H9 (cell line): ENCODE data around the gene TRPM2. TPM values are rescaled to one million over a fixed set of nuclear protein-coding genes. Genes with fewer than 3 reads are reported as not detected.

ENCODE experiments used
- DNase-seq: peaks from one replicate; pipeline ENCODE4 v3.0.0-alpha.2; 2017
- H2AFZ ChIP-seq: one replicate; pipeline ENCODE4 v1.6.1; 2013; ENCODE audit warnings: mild to moderate bottlenecking, low read length, control low read depth, moderate library complexity
- H2AK5ac ChIP-seq: 2 replicates; pipeline ENCODE4 v1.6.1; 2013; ENCODE audit warnings: low read length, control low read depth, mixed read lengths; ENCODE audit not compliant: insufficient read length
- H2BK120ac ChIP-seq: one replicate; pipeline ENCODE4 v1.6.1; 2013; ENCODE audit warnings: low read depth, mild to moderate bottlenecking, low read length, control low read depth, inconsistent platforms; ENCODE audit not compliant: poor library complexity, severe bottlenecking
- H2BK12ac ChIP-seq: 2 replicates; pipeline ENCODE4 v1.6.1; 2013; ENCODE audit warnings: low read length, control low read depth, mixed read lengths, low read depth; ENCODE audit not compliant: insufficient read length
- H2BK15ac ChIP-seq: 2 replicates; pipeline ENCODE4 v1.6.1; 2013; ENCODE audit warnings: low read depth, low read length, control low read depth
- H2BK20ac ChIP-seq: one replicate; pipeline ENCODE4 v1.6.1; 2013; ENCODE audit warnings: low read depth, mild to moderate bottlenecking, low read length, control low read depth, inconsistent platforms; ENCODE audit not compliant: poor library complexity, severe bottlenecking
- H2BK5ac ChIP-seq: 2 replicates; pipeline ENCODE4 v1.6.1; 2013; ENCODE audit warnings: low read length, control low read depth, mixed read lengths; ENCODE audit not compliant: insufficient read length
- H3K14ac ChIP-seq: 2 replicates; pipeline ENCODE4 v1.6.1; 2013; ENCODE audit warnings: low read length, control low read depth; ENCODE audit not compliant: insufficient read depth
- H3K18ac ChIP-seq: 2 replicates; pipeline ENCODE4 v1.6.1; 2013; ENCODE audit warnings: low read depth, mild to moderate bottlenecking, mixed read lengths, low read length, control low read depth; ENCODE audit not compliant: insufficient read length
- H3K23ac ChIP-seq: 2 replicates; pipeline ENCODE4 v1.6.1; 2013; ENCODE audit warnings: low read length, control low read depth, mixed read lengths, low read depth; ENCODE audit not compliant: insufficient read length
- H3K23me2 ChIP-seq: 2 replicates; pipeline ENCODE4 v1.6.1; 2013; ENCODE audit warnings: low read depth, mild to moderate bottlenecking, mixed read lengths, low read length, control low read depth; ENCODE audit not compliant: insufficient read length, poor library complexity, severe bottlenecking
- H3K27ac ChIP-seq: 2 replicates; pipeline ENCODE4 v1.5.1; 2013; ENCODE audit warnings: low read length, control low read depth, mixed read lengths, low read depth; ENCODE audit not compliant: insufficient read length
- H3K27me3 ChIP-seq: 2 replicates; pipeline ENCODE4 v1.6.1; 2013; ENCODE audit warnings: low read length, control low read depth, inconsistent platforms; ENCODE audit not compliant: insufficient read depth
- H3K4ac ChIP-seq: 2 replicates; pipeline ENCODE4 v1.6.1; 2013; ENCODE audit warnings: low read depth, mild to moderate bottlenecking, control low read depth, inconsistent platforms, low read length, moderate library complexity
- H3K4me1 ChIP-seq: 2 replicates; pipeline ENCODE4 v1.6.1; 2013; ENCODE audit warnings: low read length, control low read depth, inconsistent platforms; ENCODE audit not compliant: insufficient read depth
- H3K4me2 ChIP-seq: 2 replicates; pipeline ENCODE4 v1.6.1; 2013; ENCODE audit warnings: low read length, control low read depth, mixed read lengths; ENCODE audit not compliant: insufficient read length, insufficient read depth
- H3K56ac ChIP-seq: 2 replicates; pipeline ENCODE4 v1.6.1; 2013; ENCODE audit warnings: low read depth, mild to moderate bottlenecking, mixed read lengths, low read length, control low read depth; ENCODE audit not compliant: insufficient read length
- H3K79me1 ChIP-seq: 2 replicates; pipeline ENCODE4 v1.6.1; 2013; ENCODE audit warnings: low read depth, mild to moderate bottlenecking, moderate library complexity, low read length, control low read depth, inconsistent platforms; ENCODE audit not compliant: insufficient read depth, poor library complexity, severe bottlenecking
- H3K79me2 ChIP-seq: 2 replicates; pipeline ENCODE4 v1.6.1; 2013; ENCODE audit warnings: low read length, control low read depth, inconsistent platforms; ENCODE audit not compliant: insufficient read depth
- H3K9ac ChIP-seq: 2 replicates; pipeline ENCODE4 v1.6.1; 2013; ENCODE audit warnings: low read length, control low read depth, mixed read lengths; ENCODE audit not compliant: insufficient read length; ENCODE audit errors: extremely low read depth
- H3K9me3 ChIP-seq: one replicate; pipeline ENCODE4 v1.6.1; 2013; ENCODE audit warnings: low read depth, low read length, inconsistent platforms; ENCODE audit not compliant: control insufficient read depth
- H3T11ph ChIP-seq: one replicate; pipeline ENCODE4 v1.6.1; 2013; ENCODE audit warnings: mild to moderate bottlenecking, low read length, control low read depth, inconsistent platforms
- H4K20me1 ChIP-seq: one replicate; pipeline ENCODE4 v1.6.1; 2013; ENCODE audit not compliant: control insufficient read depth, insufficient read length, insufficient read depth
- H4K5ac ChIP-seq: 2 replicates; pipeline ENCODE4 v1.6.1; 2013; ENCODE audit warnings: low read depth, mild to moderate bottlenecking, mixed read lengths, low read length, control low read depth; ENCODE audit not compliant: insufficient read length
- H4K8ac ChIP-seq: replicated peaks from 2 replicates; pipeline ENCODE4 v1.6.1; 2013; ENCODE audit warnings: low read length, control low read depth, mixed read lengths, low read depth; ENCODE audit not compliant: insufficient read length
- H4K91ac ChIP-seq: 2 replicates; pipeline ENCODE4 v1.6.1; 2013; ENCODE audit warnings: low read depth, mild to moderate bottlenecking, moderate library complexity, mixed read lengths, low read length, control low read depth; ENCODE audit not compliant: insufficient read length
- H3K27ac Mint-ChIP-seq, 3 experiments: 2 replicates in 2 of 3; 3 replicates in 1 of 3; pipeline ENCODE4 v1.8.0; 2020 to 2021; ENCODE audit warnings: mixed read lengths in 3 of 3, mild to moderate bottlenecking in 1 of 3, moderate library complexity in 1 of 3
- H3K27me3 Mint-ChIP-seq: 2 replicates; pipeline ENCODE4 v1.8.0; 2021; ENCODE audit warnings: low read depth, mild to moderate bottlenecking, moderate library complexity, mixed read lengths
- H3K36me3 Mint-ChIP-seq, 3 experiments: 2 replicates in 2 of 3; 3 replicates in 1 of 3; pipeline ENCODE4 v1.8.0; 2020 to 2021; ENCODE audit warnings: low read depth in 3 of 3, mixed read lengths in 3 of 3; ENCODE audit not compliant: insufficient read depth in 1 of 3
- H3K4me1 Mint-ChIP-seq, 2 experiments: 2 replicates each; pipeline ENCODE4 v1.8.0; 2020; ENCODE audit warnings: mixed read lengths in 2 of 2
- H3K4me3 Mint-ChIP-seq, 2 experiments: 2 replicates in 1 of 2; 3 replicates in 1 of 2; pipeline ENCODE4 v1.8.0; 2020 to 2021; ENCODE audit warnings: mild to moderate bottlenecking in 2 of 2, mixed read lengths in 2 of 2, moderate library complexity in 1 of 2
- H3K9me3 Mint-ChIP-seq, 2 experiments: 2 replicates in 1 of 2; 3 replicates in 1 of 2; pipeline ENCODE4 v1.8.0; 2020; ENCODE audit warnings: mild to moderate bottlenecking in 2 of 2, mixed read lengths in 2 of 2, moderate library complexity in 1 of 2
- WGBS: extraction: QIAGEN DNeasy Blood & Tissue Kit; methylation state at CpG from one replicate; pipeline ENCODE4 v1.1.7; 2013; ENCODE audit warnings: missing lambda C conversion rate, low lambda C conversion rate, mixed read lengths; ENCODE audit not compliant: insufficient read length; ENCODE audit errors: extremely low coverage; 5-methylcytosine and 5-hydroxymethylcytosine counted together
- total RNA-seq: library from RNA; stranded (reverse); gene quantifications from 2 replicates; pipeline ENCODE4 v1.2.1, GENCODE V29; 2021
- TF ChIP-seq, protein P1 (sequence below): fragments of 200-600 bp; sonication (generic); conservative IDR thresholded peaks from 3 replicates; pipeline ENCODE4 v1.8.0; 2021; ENCODE audit warnings: antibody characterized with exemption, mild to moderate bottlenecking

TRPM2 gene
- total RNA-seq, 1 experiment from 2014 or later: 0.68 TPM

GRCh38 chr21:44391345-44392091, 38.1 kb downstream of the TRPM2 start:
- H3K56ac ChIP-seq: no peak overlapping the region
- no peak overlapping the region for H4K8ac ChIP-seq
- H3K27me3 Mint-ChIP-seq: peaks cover 8% of the 10 kb centered on the region
- no peak overlapping the region for H3K4ac ChIP-seq
- no peak overlapping the region for H2BK15ac ChIP-seq
- H3K27me3 ChIP-seq: no peaks in the 10 kb centered on the region
- H3K14ac ChIP-seq: no peak overlapping the region; the same call in 1 of the 2 replicates
- no peak overlapping the region for H2BK12ac ChIP-seq
- TF ChIP-seq, protein P1, sequence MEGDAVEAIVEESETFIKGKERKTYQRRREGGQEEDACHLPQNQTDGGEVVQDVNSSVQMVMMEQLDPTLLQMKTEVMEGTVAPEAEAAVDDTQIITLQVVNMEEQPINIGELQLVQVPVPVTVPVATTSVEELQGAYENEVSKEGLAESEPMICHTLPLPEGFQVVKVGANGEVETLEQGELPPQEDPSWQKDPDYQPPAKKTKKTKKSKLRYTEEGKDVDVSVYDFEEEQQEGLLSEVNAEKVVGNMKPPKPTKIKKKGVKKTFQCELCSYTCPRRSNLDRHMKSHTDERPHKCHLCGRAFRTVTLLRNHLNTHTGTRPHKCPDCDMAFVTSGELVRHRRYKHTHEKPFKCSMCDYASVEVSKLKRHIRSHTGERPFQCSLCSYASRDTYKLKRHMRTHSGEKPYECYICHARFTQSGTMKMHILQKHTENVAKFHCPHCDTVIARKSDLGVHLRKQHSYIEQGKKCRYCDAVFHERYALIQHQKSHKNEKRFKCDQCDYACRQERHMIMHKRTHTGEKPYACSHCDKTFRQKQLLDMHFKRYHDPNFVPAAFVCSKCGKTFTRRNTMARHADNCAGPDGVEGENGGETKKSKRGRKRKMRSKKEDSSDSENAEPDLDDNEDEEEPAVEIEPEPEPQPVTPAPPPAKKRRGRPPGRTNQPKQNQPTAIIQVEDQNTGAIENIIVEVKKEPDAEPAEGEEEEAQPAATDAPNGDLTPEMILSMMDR: no peak
- H4K91ac ChIP-seq: no peak overlapping the region
- no peak overlapping the region for H3K18ac ChIP-seq
- no peak for DNase-seq
- H3K4me3 Mint-ChIP-seq: no peak overlapping the region
- H3K4me1 ChIP-seq: no peaks in the 10 kb centered on the region
- no peaks in the 10 kb centered on the region for H3K9me3 ChIP-seq
- peak overlapping the region in 1 of 3 experiments; percentile 76; a peak in 1 of 7 replicates for H3K27ac Mint-ChIP-seq
- no peak overlapping the region for H2AFZ ChIP-seq
- H3K23me2 ChIP-seq: no peaks in the 10 kb centered on the region
- no peaks in the 10 kb centered on the region for H3K79me1 ChIP-seq
- no peak overlapping the region for H2BK120ac ChIP-seq
- no peaks in the 10 kb centered on the region for H4K20me1 ChIP-seq
- no peak overlapping the region for H3K23ac ChIP-seq
- H2AK5ac ChIP-seq: no peak overlapping the region
- no peak overlapping the region for H2BK20ac ChIP-seq
- no peak overlapping the region for H2BK5ac ChIP-seq
- no peak overlapping the region for H3K9ac ChIP-seq
- no CpG with 5 or more reads among the region's 34 CpGs for whole genome bisulfite sequencing
- no peaks in the 10 kb centered on the region; a peak in 1 of 4 replicates for H3K4me1 Mint-ChIP-seq
- H3K79me2 ChIP-seq: no peaks in the 10 kb centered on the region
- H3K4me2 ChIP-seq: no peak overlapping the region
- H3K36me3 Mint-ChIP-seq: no peaks in the 10 kb centered on the region; a peak in 1 of 7 replicates
- H3K27ac ChIP-seq: no peak overlapping the region
- H3T11ph ChIP-seq: no peak overlapping the region
- no peak overlapping the region for H4K5ac ChIP-seq
- peaks cover 16 to 31% of the 10 kb centered on the region in 2 experiments for H3K9me3 Mint-ChIP-seq
